Neuronal stem cell (in vitro differentiated cells): ENCODE measurements around the gene PAF1.

Experiments
- DNase-seq: peaks from one replicate; pipeline ENCODE4 v3.0.0-alpha.2; 2013; ENCODE audit warnings: low spot score
- H2AFZ ChIP-seq: one replicate; pipeline ENCODE4 v1.6.1; 2013; ENCODE audit warnings: mild to moderate bottlenecking, low read length, inconsistent platforms
- H2AK5ac ChIP-seq: 2 replicates; pipeline ENCODE4 v1.6.1; 2013; ENCODE audit warnings: low read depth, mild to moderate bottlenecking, inconsistent platforms, low read length, moderate library complexity, mixed read lengths
- H2BK120ac ChIP-seq: 2 replicates; pipeline ENCODE4 v1.6.1; 2013; ENCODE audit warnings: low read depth, mild to moderate bottlenecking, inconsistent platforms, low read length, moderate library complexity, mixed read lengths
- H2BK12ac ChIP-seq: one replicate; pipeline ENCODE4 v1.6.1; 2013; ENCODE audit warnings: low read length, inconsistent platforms
- H2BK15ac ChIP-seq: 2 replicates; pipeline ENCODE4 v1.6.1; 2013; ENCODE audit warnings: mild to moderate bottlenecking, low read length, inconsistent platforms, mixed read lengths
- H2BK5ac ChIP-seq: one replicate; pipeline ENCODE4 v1.6.1; 2013; ENCODE audit warnings: inconsistent platforms, mild to moderate bottlenecking, low read length, moderate library complexity
- H3K14ac ChIP-seq: one replicate; pipeline ENCODE4 v1.6.1; 2013; ENCODE audit warnings: low read length, inconsistent platforms
- H3K18ac ChIP-seq: 2 replicates; pipeline ENCODE4 v1.6.1; 2013; ENCODE audit warnings: low read length, inconsistent platforms
- H3K23ac ChIP-seq: 2 replicates; pipeline ENCODE4 v1.6.1; 2013; ENCODE audit warnings: low read depth, mild to moderate bottlenecking, mixed read lengths, low read length, inconsistent platforms; ENCODE audit not compliant: poor library complexity
- H3K27ac ChIP-seq: replicated peaks from 3 replicates; pipeline ENCODE4 v1.5.1; 2013; ENCODE audit warnings: low read length, inconsistent platforms
- H3K27me3 ChIP-seq, 3 experiments: 2 replicates each; pipeline ENCODE4 v1.6.1; 2013; ENCODE audit warnings: low read length in 3 of 3, mild to moderate bottlenecking in 2 of 3, inconsistent platforms in 1 of 3, low read depth in 1 of 3, mixed read lengths in 1 of 3, moderate library complexity in 1 of 3; ENCODE audit not compliant: control insufficient read depth in 3 of 3, insufficient read depth in 3 of 3
- H3K36me3 ChIP-seq, 2 donors: replicated peaks in 1 of 2; 2 replicates each; pipeline ENCODE4 v1.6.1; 2013; ENCODE audit warnings: low read length in 2 of 2; ENCODE audit not compliant: control insufficient read depth in 2 of 2, insufficient read depth in 2 of 2
- H3K4ac ChIP-seq: 2 replicates; pipeline ENCODE4 v1.6.1; 2013; ENCODE audit warnings: inconsistent platforms, mild to moderate bottlenecking, low read length, moderate library complexity
- H3K4me1 ChIP-seq, 2 donors: 1 replicate in 1 of 2; 2 replicates in 1 of 2; pipeline ENCODE4 v1.6.1; 2013; ENCODE audit warnings: low read length in 2 of 2, low read depth in 1 of 2; ENCODE audit not compliant: control insufficient read depth in 2 of 2, insufficient read depth in 1 of 2
- H3K4me2 ChIP-seq: one replicate; pipeline ENCODE4 v1.6.1; 2013; ENCODE audit warnings: mild to moderate bottlenecking, low read length, inconsistent platforms; ENCODE audit not compliant: insufficient read depth, poor library complexity, severe bottlenecking
- H3K4me3 ChIP-seq, 2 donors: 2 replicates each; pipeline ENCODE4 v1.5.1; 2013; ENCODE audit warnings: low read length in 2 of 2, mild to moderate bottlenecking in 2 of 2, inconsistent platforms in 1 of 2, moderate library complexity in 1 of 2
- H3K79me1 ChIP-seq: one replicate; pipeline ENCODE4 v1.6.1; 2013; ENCODE audit warnings: low read depth, mild to moderate bottlenecking, inconsistent platforms, low read length, moderate library complexity
- H3K9ac ChIP-seq: one replicate; pipeline ENCODE4 v1.6.1; 2013; ENCODE audit warnings: mild to moderate bottlenecking, low read depth, low read length, inconsistent platforms; ENCODE audit not compliant: poor library complexity
- H3K9me3 ChIP-seq, 2 donors: replicated peaks in 1 of 2; 2 replicates each; pipeline versions ENCODE3 to v1.6.1; 2013; ENCODE audit warnings: low read length in 2 of 2, mild to moderate bottlenecking in 2 of 2, inconsistent platforms in 1 of 2, low read depth in 1 of 2, mixed read lengths in 1 of 2, moderate library complexity in 1 of 2; ENCODE audit not compliant: control insufficient read depth in 2 of 2, insufficient read depth in 1 of 2
- H4K8ac ChIP-seq: one replicate; pipeline ENCODE4 v1.6.1; 2013; ENCODE audit warnings: low read depth, mild to moderate bottlenecking, inconsistent platforms, low read length, moderate library complexity
- H4K91ac ChIP-seq: one replicate; pipeline ENCODE4 v1.6.1; 2013; ENCODE audit warnings: low read length, low read depth, mild to moderate bottlenecking, inconsistent platforms; ENCODE audit not compliant: poor library complexity
- WGBS, 2 donors: extraction: QIAGEN DNeasy Blood & Tissue Kit; methylation state at CpG; one replicate each; pipeline ENCODE4 v1.1.7; 2013; ENCODE audit warnings: missing lambda C conversion rate in 2 of 2, mixed read lengths in 1 of 2; ENCODE audit not compliant: insufficient read length in 2 of 2, insufficient replicate concordance in 1 of 2; ENCODE audit errors: extremely low coverage in 2 of 2; 5-methylcytosine and 5-hydroxymethylcytosine counted together

PAF1 gene

DNA sequence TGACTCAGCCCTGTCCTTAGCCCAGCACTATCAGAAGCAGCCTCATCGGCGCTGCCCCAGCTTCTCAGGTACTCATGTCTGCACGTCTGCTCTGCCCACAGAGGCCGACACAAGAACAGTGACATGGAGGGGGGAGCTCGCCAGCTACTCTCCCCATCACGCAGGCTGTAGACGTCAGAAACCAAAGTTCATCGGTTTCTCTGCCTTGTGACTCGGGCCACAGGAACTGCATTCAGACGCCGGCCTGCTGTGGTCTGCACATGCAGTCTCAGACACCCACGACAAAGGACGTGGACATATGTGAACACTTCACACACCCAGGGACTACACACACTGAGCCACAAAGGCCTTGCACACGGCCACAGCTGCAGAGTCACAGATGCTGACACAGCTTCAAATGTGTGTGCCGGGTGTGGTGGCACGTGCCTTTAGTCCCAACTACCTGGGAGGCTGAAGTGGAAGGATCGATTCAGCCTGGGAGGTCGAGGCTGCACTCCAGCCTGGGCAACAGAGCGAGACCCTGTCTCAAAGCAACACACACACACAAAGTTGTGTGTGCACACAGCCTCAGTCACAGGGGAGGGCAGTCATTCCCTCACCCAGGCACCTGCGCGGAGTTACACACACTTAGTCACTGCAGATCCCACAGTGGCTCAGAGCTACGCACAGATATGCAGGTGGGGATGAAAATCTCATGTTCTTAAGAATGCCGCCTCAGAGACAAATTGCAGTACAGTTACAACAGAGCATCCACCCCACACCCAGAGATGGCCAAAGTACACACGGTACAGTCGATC is 10.8 kb upstream of the PAF1 start:
- Histone ChIP-seq H3K18ac (peak overlapping the region; percentile 88), H3K14ac (no peak overlapping the region), H2AK5ac (peak overlapping the region; percentile 73), H3K4me3 (peak overlapping the region in 1 of 2 donors; percentile 49), H3K36me3 (peaks cover 6 to 14% of the 10 kb centered on the region in 2 donors), H4K8ac (peak overlapping the region; percentile 78), H2BK5ac (peak overlapping the region; percentile 91), H3K27ac (peak overlapping the region; percentile 99), H3K4me2 (peak overlapping the region; percentile 80), H3K23ac (peak overlapping the region; percentile 61), H3K9me3 (peaks cover 0 to 2% of the 10 kb centered on the region in 2 donors), H2BK12ac (peak overlapping the region; percentile 78), H3K79me1 (no peaks in the 10 kb centered on the region), H4K91ac (peak overlapping the region; percentile 6), H3K4me1 (peaks cover 18 to 23% of the 10 kb centered on the region in 2 donors), H3K27me3 (peaks cover 0 to 4% (median 0%) of the 10 kb centered on the region in 3 experiments), H2AFZ (peak overlapping the region; percentile 88), H2BK120ac (no peak overlapping the region), H3K4ac (peak overlapping the region; percentile 10), H2BK15ac (peak overlapping the region; percentile 90), H3K9ac (peak overlapping the region; percentile 98)
- WGBS, 2 donors: no CpG with 5 or more reads among the region's 25 CpGs
- DNase-seq: no peak

DNA sequence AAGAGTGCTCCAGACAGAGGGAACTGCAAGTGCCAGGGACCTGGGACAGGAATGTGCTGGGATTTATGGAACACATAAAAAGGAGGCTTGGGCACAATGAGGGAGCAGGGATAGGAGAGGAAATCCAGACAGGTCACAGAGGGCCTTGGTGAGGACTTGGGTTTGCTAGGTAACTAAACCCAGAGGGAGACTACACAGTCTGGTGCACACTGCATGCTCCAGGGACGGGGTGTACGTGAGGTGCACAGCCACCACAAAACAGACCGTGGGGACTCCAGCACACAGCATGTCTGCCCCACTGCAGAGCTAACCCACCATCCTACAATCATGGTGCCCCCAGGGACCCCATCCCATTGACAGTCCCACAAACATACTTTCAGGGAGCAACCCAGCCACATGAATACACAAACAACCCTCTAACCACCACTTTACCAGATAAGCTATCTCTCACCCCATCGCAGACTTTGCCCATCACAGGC is 10.2 kb upstream of the PAF1 start:
- H3K9ac ChIP-seq: peak overlapping the region; percentile 9
- no peak overlapping the region for H2BK5ac ChIP-seq
- peak overlapping the region; percentile 73 for H2AK5ac ChIP-seq
- peak overlapping the region; percentile 99 for H3K27ac ChIP-seq
- no peak overlapping the region for H3K4ac ChIP-seq
- H3K23ac ChIP-seq: peak overlapping the region; percentile 61
- peaks cover 18 to 22% of the 10 kb centered on the region in 2 donors for H3K4me1 ChIP-seq
- no peak overlapping the region for H2BK15ac ChIP-seq
- WGBS, 2 donors: no CpG with 5 or more reads among the region's 4 CpGs
- no peak overlapping the region for H3K14ac ChIP-seq
- no peak for DNase-seq
- H3K9me3 ChIP-seq: peaks cover 0 to 2% of the 10 kb centered on the region in 2 donors
- H3K79me1 ChIP-seq: no peaks in the 10 kb centered on the region
- no peak overlapping the region for H4K8ac ChIP-seq
- peak overlapping the region in 1 of 2 donors; percentile 54 for H3K4me3 ChIP-seq
- H4K91ac ChIP-seq: no peak overlapping the region
- no peak overlapping the region for H2BK120ac ChIP-seq
- peak overlapping the region; percentile 55 for H3K18ac ChIP-seq
- peaks cover 0 to 4% (median 0%) of the 10 kb centered on the region in 3 experiments for H3K27me3 ChIP-seq
- H3K4me2 ChIP-seq: no peak overlapping the region
- H2BK12ac ChIP-seq: no peak overlapping the region
- peaks cover 6 to 14% of the 10 kb centered on the region in 2 donors for H3K36me3 ChIP-seq
- H2AFZ ChIP-seq: no peak overlapping the region

- H3K27me3 ChIP-seq: peaks cover 0 to 2% (median 0%) of the 10 kb centered on the region in 3 experiments
- H3K4me3 ChIP-seq: no peak overlapping the region
- H3K14ac ChIP-seq: no peak overlapping the region
- no peak overlapping the region for H2BK12ac ChIP-seq
- peaks cover 1% of the 10 kb centered on the region for H3K79me1 ChIP-seq
- no peak overlapping the region for H4K8ac ChIP-seq
- H3K18ac ChIP-seq: no peak overlapping the region
- no peak overlapping the region for H2BK120ac ChIP-seq
- DNase-seq: no peak
- H3K9ac ChIP-seq: no peak overlapping the region
- H2AK5ac ChIP-seq: no peak overlapping the region
- H3K4me2 ChIP-seq: no peak overlapping the region
- H3K4ac ChIP-seq: no peak overlapping the region
- peaks cover 8 to 18% of the 10 kb centered on the region in 2 donors for H3K36me3 ChIP-seq
- no peak overlapping the region for H3K27ac ChIP-seq
- H3K23ac ChIP-seq: no peak overlapping the region
- no peak overlapping the region for H4K91ac ChIP-seq
- no CpG with 5 or more reads among the region's 4 CpGs for WGBS, 2 donors
- H3K9me3 ChIP-seq: peaks cover 0 to 2% of the 10 kb centered on the region in 2 donors
- H2AFZ ChIP-seq: no peak overlapping the region
- no peak overlapping the region for H2BK5ac ChIP-seq
- H2BK15ac ChIP-seq: no peak overlapping the region
- peaks cover 18 to 19% of the 10 kb centered on the region in 2 donors for H3K4me1 ChIP-seq
These were observed 9.2 kb upstream of the PAF1 start for GRCh38 chr19:39400061-39400460.

DNA sequence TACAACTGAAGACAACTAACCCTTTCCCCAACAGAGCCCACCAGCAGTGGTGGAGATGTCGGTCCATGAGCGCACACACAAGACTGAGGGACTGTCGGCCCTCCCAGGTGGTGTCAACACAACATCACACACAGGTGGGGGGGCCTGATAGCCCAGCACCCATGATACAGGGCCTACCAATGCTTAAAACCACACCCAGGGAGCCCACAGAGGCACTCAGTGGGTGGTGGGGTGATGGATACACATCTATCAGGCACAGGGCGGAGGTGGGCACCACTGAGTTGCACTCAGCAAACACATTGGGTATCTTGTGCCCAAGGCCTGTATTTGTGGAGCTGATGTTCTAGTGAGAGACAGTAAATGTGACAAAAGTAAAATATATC is 8.8 kb upstream of the PAF1 start:
- H3K9ac ChIP-seq: no peak overlapping the region
- H2AK5ac ChIP-seq: no peak overlapping the region
- H3K23ac ChIP-seq: no peak overlapping the region
- H3K14ac ChIP-seq: no peak overlapping the region
- no peak overlapping the region for H3K27ac ChIP-seq
- peaks cover 18 to 19% of the 10 kb centered on the region in 2 donors for H3K4me1 ChIP-seq
- H3K79me1 ChIP-seq: peaks cover 1% of the 10 kb centered on the region
- no peak overlapping the region for H4K8ac ChIP-seq
- H3K36me3 ChIP-seq: peaks cover 8 to 22% of the 10 kb centered on the region in 2 donors
- H2BK12ac ChIP-seq: no peak overlapping the region
- no peak for DNase-seq
- peaks cover 0 to 2% of the 10 kb centered on the region in 2 donors for H3K9me3 ChIP-seq
- no peak overlapping the region for H3K18ac ChIP-seq
- peaks cover 0 to 2% (median 0%) of the 10 kb centered on the region in 3 experiments for H3K27me3 ChIP-seq
- no peak overlapping the region for H2BK5ac ChIP-seq
- no peak overlapping the region for H3K4me3 ChIP-seq
- no peak overlapping the region for H2BK15ac ChIP-seq
- H2BK120ac ChIP-seq: no peak overlapping the region
- no peak overlapping the region for H3K4me2 ChIP-seq
- H3K4ac ChIP-seq: no peak overlapping the region
- no CpG with 5 or more reads among the region's 4 CpGs for WGBS, 2 donors
- H4K91ac ChIP-seq: no peak overlapping the region
- H2AFZ ChIP-seq: no peak overlapping the region
